ENCODE results near the gene ITPKC. TPM values are rescaled to one million over a fixed set of nuclear protein-coding genes. Genes with fewer than 3 reads are reported as not detected.
A peak's percentile ranks its signal among the peaks of the same experiment; 100 is the strongest.

ITPKC gene
- 11.2 and 11.3 TPM in 2 replicates for total RNA-seq (2016; rRNA removed; fragmentation: Illumina TruSeq; extraction: Trizol)
- total RNA-seq (2016; cell fraction: cytosol; rRNA removed; fragmentation: Illumina TruSeq; extraction: Trizol; ENCODE audit: low read depth), result 2.2 and 2.9 TPM in 2 replicates
- 11.1 and 11.2 TPM in 2 replicates for total RNA-seq (2016; cell fraction: insoluble cytoplasmic fraction; rRNA removed; fragmentation: Illumina TruSeq; extraction: Trizol)
- 6.2 and 7.0 TPM in 2 replicates for total RNA-seq (2016; cell fraction: membrane; rRNA removed; fragmentation: Illumina TruSeq; extraction: Trizol)
- total RNA-seq (2016; cell fraction: nucleus; rRNA removed; fragmentation: Illumina TruSeq; extraction: Trizol), result 9.4 and 10.1 TPM in 2 replicates
- polyA plus RNA-seq (2011; rRNA removed), result 6.9 and 12.4 TPM in 2 replicates
- polyA plus RNA-seq (2011; cell fraction: cytosol; rRNA removed), result 7.5 and 8.3 TPM in 2 replicates
- polyA plus RNA-seq (2011; cell fraction: nucleus; rRNA removed), result 10.9 and 11.5 TPM in 2 replicates
- polyA plus RNA-seq (2012), result 5.5 and 8.9 TPM in 2 replicates
- polyA plus RNA-seq (2016; cell fraction: cytosol; fragmentation: Illumina TruSeq; extraction: Trizol; ENCODE audit: low read depth), result 1.6 and 1.9 TPM in 2 replicates
- 9.6 and 11.1 TPM in 2 replicates for polyA plus RNA-seq (2016; cell fraction: insoluble cytoplasmic fraction; fragmentation: Illumina TruSeq; extraction: Trizol; ENCODE audit: low read depth)
- 4.0 and 4.4 TPM in 2 replicates for polyA plus RNA-seq (2016; cell fraction: membrane; fragmentation: Illumina TruSeq; extraction: Trizol; ENCODE audit: low read depth)
- polyA plus RNA-seq (2016; cell fraction: nucleus; fragmentation: Illumina TruSeq; extraction: Trizol; ENCODE audit: insufficient read depth, low read depth), result 16.8 and 17.2 TPM in 2 replicates
- 7.6 and 22.0 TPM in 2 replicates for polyA minus RNA-seq (2011; rRNA and poly(A)+ RNA removed; ENCODE audit: low replicate concordance)
- 4.2 and 6.6 TPM in 2 replicates for polyA minus RNA-seq (2011; cell fraction: cytosol; rRNA and poly(A)+ RNA removed)
- 5.5 and 7.5 TPM in 2 replicates for polyA minus RNA-seq (2011; cell fraction: nucleus; rRNA and poly(A)+ RNA removed)
- Bru-seq, nascent RNA, result percentile 70 among the genes with signal in this experiment
- percentile 63 among the genes with signal in this experiment for BruChase-seq, experiment 1, labeled RNA remaining after a 6-hour chase
- BruChase-seq, experiment 2, labeled RNA remaining after a 2-hour chase, result percentile 70 among the genes with signal in this experiment
- long read RNA-seq, experiment 1, partial matches to known transcripts, result 1 of 5 reads
- long read RNA-seq, experiment 1, other reads (novel, unspliced or antisense), result 1 of 5 reads
- long read RNA-seq, experiment 2, transcript ITPKC-201 (7 exons, 3,385 nt), result major isoform, 37 of 58 reads
- long read RNA-seq, experiment 2, partial matches to known transcripts, result 4 of 58 reads
- long read RNA-seq, experiment 2, other reads (novel, unspliced or antisense), result 17 of 58 reads

DNA sequence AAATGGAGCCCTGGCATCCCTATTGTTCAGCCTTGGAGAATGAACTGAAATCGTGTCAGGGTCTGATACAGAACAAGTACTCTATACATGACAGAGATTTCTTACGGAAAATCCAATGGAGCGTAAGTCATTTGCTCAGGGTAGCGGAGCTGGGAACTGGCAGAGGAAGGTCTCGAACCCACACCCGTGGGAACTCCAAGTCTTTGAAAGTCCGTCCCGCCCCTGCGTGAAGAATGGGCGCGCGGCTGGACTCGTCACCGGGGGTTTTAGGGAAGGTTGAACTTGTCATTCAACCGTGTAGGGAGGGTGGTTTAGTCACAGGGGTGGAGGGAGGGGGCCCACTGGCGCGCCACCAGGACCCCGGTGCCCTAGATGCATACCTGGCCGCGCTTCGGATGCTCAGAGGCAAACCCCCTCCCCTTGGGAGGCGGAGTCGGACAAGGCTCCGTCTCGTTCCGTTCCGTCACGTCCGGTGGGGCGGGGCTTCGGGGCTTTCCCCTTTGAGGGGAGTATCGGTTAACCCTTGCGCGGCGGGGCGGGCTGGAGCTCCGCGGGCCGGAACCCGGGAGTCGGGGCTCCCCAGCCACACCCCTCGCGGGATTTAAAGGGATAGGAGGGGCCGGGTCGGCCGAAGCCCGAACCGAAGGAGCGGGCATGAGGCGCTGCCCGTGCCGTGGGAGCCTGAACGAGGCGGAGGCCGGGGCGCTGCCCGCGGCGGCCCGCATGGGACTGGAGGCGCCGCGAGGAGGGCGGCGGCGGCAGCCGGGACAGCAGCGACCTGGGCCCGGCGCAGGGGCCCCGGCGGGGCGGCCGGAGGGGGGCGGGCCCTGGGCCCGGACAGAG is at the start of gene ITPKC, which contains the start of gene COQ8B:
Gene ITPKC (plus strand): TSS at position 631 of the 843 bp plus-strand sequence. CDS start 24 bp downstream, at position 655.
Gene COQ8B (minus strand): TSS at position 405 of the 843 bp plus-strand sequence. CDS start 2,254 bp downstream, outside the sequence.
- H3K36me3 ChIP-seq (replicated peaks in 1 of 2; ENCODE audit: control insufficient read depth in 1 of 2, insufficient read depth in 2 of 2, low read length in 2 of 2), result no peaks in the 10 kb centered on the region
- H3K9me3 ChIP-seq (ENCODE audit: low read length), result no peaks in the 10 kb centered on the region
- POLR2A ChIA-PET, result interaction anchor here (0.9 to 2.4 kb wide), 17 partner anchors 9 to 648 kb away, joined by 3 to 30 read pairs (median 4); partner anchors contain the start of genes ACTMAP, B9D2, EGLN2 and RAB4B
- H3K4me2 ChIP-seq (ENCODE audit: low read depth, low read length), result peak within 1 kb of the TSS; percentile 94
- H4K20me1 ChIP-seq (ENCODE audit: insufficient read depth, low read length), result 0 out of 2 replicates have a peak, but pooled peaks cover 4% of the 10 kb centered on the region
- CTCF ChIA-PET (ENCODE audit: low intra/inter-chr PET ratio, low total read pairs), result no interaction called here
- peak within 1 kb of the TSS; percentile 96 for H3K9ac ChIP-seq (ENCODE audit: insufficient read depth, low read depth, low read length)
- no peak within 1 kb of the TSS for H2AFZ ChIP-seq (ENCODE audit: low read length)
- in situ Hi-C loops (cut with HindIII; ENCODE audit: extremely low pct_ligation_motif_present, low pct_unique_long_range_greater_than_20kb), result loop anchor here (5.0 kb wide), 1 partner anchor 36 kb away; the partner anchor contains the start of genes ACTMAP and SNRPA
- H3K4me3 ChIP-seq (replicated peaks in 1 of 3; ENCODE audit: insufficient read depth in 1 of 3, low read depth in 2 of 3, low read length in 3 of 3), result peak within 1 kb of the TSS; percentile 90 to 99 (median 92)
- peaks cover 44% of the 10 kb centered on the region for H3K79me2 ChIP-seq (ENCODE audit: insufficient read depth, low read length)
- WGBS (ENCODE audit: low lambda C conversion rate), result 0% methylated on average over 8 of the region's 76 CpGs
- intact Hi-C loops (cut with micrococcal nuclease; ENCODE audit: unreplicated experiment), result loop anchor here (5.0 kb wide), 1 partner anchor 91 kb away; no protein-coding TSS in a partner anchor
- BruUV-seq (replicated peaks), result TSS peak; percentile 72
- FAIRE-seq (peak; percentile 81), ATAC-seq (peak; percentile 64), DNase-seq (ENCODE audit: low spot score) (peak; percentile 95)
- H3K27me3 ChIP-seq (ENCODE audit: control insufficient read depth in 1 of 2, insufficient read depth in 2 of 2, low read length in 2 of 2), result no peaks in the 10 kb centered on the region; a peak in 1 of 5 replicates
- H3K4me1 ChIP-seq (ENCODE audit: insufficient read depth, low read length), result peaks cover 44% of the 10 kb centered on the region
- H3K27ac ChIP-seq (ENCODE audit: extremely low read length, insufficient read depth, low read length), result peak within 1 kb of the TSS; percentile 95
- TF ChIP-seq, protein P1, sequence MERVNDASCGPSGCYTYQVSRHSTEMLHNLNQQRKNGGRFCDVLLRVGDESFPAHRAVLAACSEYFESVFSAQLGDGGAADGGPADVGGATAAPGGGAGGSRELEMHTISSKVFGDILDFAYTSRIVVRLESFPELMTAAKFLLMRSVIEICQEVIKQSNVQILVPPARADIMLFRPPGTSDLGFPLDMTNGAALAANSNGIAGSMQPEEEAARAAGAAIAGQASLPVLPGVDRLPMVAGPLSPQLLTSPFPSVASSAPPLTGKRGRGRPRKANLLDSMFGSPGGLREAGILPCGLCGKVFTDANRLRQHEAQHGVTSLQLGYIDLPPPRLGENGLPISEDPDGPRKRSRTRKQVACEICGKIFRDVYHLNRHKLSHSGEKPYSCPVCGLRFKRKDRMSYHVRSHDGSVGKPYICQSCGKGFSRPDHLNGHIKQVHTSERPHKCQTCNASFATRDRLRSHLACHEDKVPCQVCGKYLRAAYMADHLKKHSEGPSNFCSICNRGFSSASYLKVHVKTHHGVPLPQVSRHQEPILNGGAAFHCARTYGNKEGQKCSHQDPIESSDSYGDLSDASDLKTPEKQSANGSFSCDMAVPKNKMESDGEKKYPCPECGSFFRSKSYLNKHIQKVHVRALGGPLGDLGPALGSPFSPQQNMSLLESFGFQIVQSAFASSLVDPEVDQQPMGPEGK (CRISPR knock-in tag; IDR thresholded peaks at IDR 0.05), result peak; percentile 46; the same call in 1 of the 2 replicates
- TF ChIP-seq ZNF563 (CRISPR knock-in tag; IDR thresholded peaks at IDR 0.05) (peak; percentile 84), ZMYM2 (CRISPR knock-in tag; IDR thresholded peaks at IDR 0.05) (peak; percentile 84), ZNF564 (CRISPR knock-in tag; IDR thresholded peaks at IDR 0.05) (peak; percentile 15; the same call in 1 of the 2 replicates), ZFAT (CRISPR knock-in tag; conservative IDR thresholded peaks at IDR 0.05) (no peak)
- TF ChIP-seq, protein P2, sequence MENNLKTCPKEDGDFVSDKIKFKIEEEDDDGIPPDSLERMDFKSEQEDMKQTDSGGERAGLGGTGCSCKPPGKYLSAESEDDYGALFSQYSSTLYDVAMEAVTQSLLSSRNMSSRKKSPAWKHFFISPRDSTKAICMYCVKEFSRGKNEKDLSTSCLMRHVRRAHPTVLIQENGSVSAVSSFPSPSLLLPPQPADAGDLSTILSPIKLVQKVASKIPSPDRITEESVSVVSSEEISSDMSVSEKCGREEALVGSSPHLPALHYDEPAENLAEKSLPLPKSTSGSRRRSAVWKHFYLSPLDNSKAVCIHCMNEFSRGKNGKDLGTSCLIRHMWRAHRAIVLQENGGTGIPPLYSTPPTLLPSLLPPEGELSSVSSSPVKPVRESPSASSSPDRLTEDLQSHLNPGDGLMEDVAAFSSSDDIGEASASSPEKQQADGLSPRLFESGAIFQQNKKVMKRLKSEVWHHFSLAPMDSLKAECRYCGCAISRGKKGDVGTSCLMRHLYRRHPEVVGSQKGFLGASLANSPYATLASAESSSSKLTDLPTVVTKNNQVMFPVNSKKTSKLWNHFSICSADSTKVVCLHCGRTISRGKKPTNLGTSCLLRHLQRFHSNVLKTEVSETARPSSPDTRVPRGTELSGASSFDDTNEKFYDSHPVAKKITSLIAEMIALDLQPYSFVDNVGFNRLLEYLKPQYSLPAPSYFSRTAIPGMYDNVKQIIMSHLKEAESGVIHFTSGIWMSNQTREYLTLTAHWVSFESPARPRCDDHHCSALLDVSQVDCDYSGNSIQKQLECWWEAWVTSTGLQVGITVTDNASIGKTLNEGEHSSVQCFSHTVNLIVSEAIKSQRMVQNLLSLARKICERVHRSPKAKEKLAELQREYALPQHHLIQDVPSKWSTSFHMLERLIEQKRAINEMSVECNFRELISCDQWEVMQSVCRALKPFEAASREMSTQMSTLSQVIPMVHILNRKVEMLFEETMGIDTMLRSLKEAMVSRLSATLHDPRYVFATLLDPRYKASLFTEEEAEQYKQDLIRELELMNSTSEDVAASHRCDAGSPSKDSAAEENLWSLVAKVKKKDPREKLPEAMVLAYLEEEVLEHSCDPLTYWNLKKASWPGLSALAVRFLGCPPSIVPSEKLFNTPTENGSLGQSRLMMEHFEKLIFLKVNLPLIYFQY (CRISPR knock-in tag; IDR thresholded peaks at IDR 0.05; ENCODE audit: borderline replicate concordance), result peak; percentile 83
- TF ChIP-seq, protein P3, sequence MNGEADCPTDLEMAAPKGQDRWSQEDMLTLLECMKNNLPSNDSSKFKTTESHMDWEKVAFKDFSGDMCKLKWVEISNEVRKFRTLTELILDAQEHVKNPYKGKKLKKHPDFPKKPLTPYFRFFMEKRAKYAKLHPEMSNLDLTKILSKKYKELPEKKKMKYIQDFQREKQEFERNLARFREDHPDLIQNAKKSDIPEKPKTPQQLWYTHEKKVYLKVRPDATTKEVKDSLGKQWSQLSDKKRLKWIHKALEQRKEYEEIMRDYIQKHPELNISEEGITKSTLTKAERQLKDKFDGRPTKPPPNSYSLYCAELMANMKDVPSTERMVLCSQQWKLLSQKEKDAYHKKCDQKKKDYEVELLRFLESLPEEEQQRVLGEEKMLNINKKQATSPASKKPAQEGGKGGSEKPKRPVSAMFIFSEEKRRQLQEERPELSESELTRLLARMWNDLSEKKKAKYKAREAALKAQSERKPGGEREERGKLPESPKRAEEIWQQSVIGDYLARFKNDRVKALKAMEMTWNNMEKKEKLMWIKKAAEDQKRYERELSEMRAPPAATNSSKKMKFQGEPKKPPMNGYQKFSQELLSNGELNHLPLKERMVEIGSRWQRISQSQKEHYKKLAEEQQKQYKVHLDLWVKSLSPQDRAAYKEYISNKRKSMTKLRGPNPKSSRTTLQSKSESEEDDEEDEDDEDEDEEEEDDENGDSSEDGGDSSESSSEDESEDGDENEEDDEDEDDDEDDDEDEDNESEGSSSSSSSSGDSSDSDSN (CRISPR knock-in tag; IDR thresholded peaks at IDR 0.05), result 0 out of 2 replicates have a peak, but pooled peaks have one; percentile 43

Measured in HepG2 (cell line).